Activated effector memory CD4-positive, alpha-beta T cell treated with Interleukin-2 at 50 U/mL for 16 hours (primary cell): ENCODE results near the gene CUL7.
A peak's percentile ranks its signal among the peaks of the same experiment; 100 is the strongest.
"Not testable (repeated sequence)": the region's sequence is repeated elsewhere in the genome, so short reads cannot be mapped to it uniquely, and the experiment has no call there.

Experiments used
- DNase-seq: peaks from one replicate; pipeline ENCODE4 v3.0.0-alpha.2; 2020

Gene CUL7

GRCh38 chr6:43053545-43054205 lies at the start of gene CUL7:
CUL7 (minus strand) TSS chr6:43053851; CDS start chr6:43052788, 1,063 bp downstream.
- DNase-seq: peak; percentile 90

GRCh38 chr6:43101497-43101896 lies 47.8 kb upstream of the CUL7 start:
- DNase-seq: no peak

GRCh38 chr6:43097502-43097901 lies 43.9 kb upstream of the CUL7 start:
- DNase-seq: no peak

- DNase-seq: no peak
Measured at GRCh38 chr6:43097098-43097489, 43.4 kb upstream of the CUL7 start.

GRCh38 chr6:43096451-43097097 lies 42.9 kb upstream of the CUL7 start:
- no peak for DNase-seq

GRCh38 chr6:43095939-43096338 lies 42.3 kb upstream of the CUL7 start:
- no peak for DNase-seq

GRCh38 chr6:43093436-43094289 lies 40.0 kb upstream of the CUL7 start:
- DNase-seq: no peak

- no peak for DNase-seq
Measured at GRCh38 chr6:43092635-43093034, 39.0 kb upstream of the CUL7 start.

- DNase-seq: no peak
Measured at GRCh38 chr6:43091436-43091991, 37.9 kb upstream of the CUL7 start.

- no peak for DNase-seq
Measured at GRCh38 chr6:43091020-43091419, 37.4 kb upstream of the CUL7 start.

GRCh38 chr6:43090559-43090956 lies 36.9 kb upstream of the CUL7 start:
- DNase-seq: no peak

GRCh38 chr6:43089874-43090558 lies 36.4 kb upstream of the CUL7 start:
- no peak for DNase-seq

GRCh38 chr6:43089467-43089866 lies 35.8 kb upstream of the CUL7 start:
- DNase-seq: no peak

- no peak for DNase-seq
Measured at GRCh38 chr6:43088654-43089056, 35.0 kb upstream of the CUL7 start.

GRCh38 chr6:43086022-43086658 lies 32.5 kb upstream of the CUL7 start:
- DNase-seq: no peak

GRCh38 chr6:43082806-43083655 lies 29.4 kb upstream of the CUL7 start:
- no peak for DNase-seq

- DNase-seq: not testable (repeated sequence)
Measured at GRCh38 chr6:43081922-43082321, 28.3 kb upstream of the CUL7 start.

GRCh38 chr6:43081043-43081442 lies 27.4 kb upstream of the CUL7 start:
- DNase-seq: no peak

GRCh38 chr6:43078691-43079090 lies 25.0 kb upstream of the CUL7 start:
- no peak for DNase-seq

- DNase-seq: no peak
Measured at GRCh38 chr6:43077981-43078511, 24.4 kb upstream of the CUL7 start.

GRCh38 chr6:43077333-43077809 lies 23.7 kb upstream of the CUL7 start:
- DNase-seq: no peak
